HEK293 (cell line): ENCODE results near the gene CD151.

ENCODE experiments used
- CTCF ChIA-PET: fragments of 350-600 bp; formaldehyde crosslinking; extraction: SDS; loops from one replicate; lab custom pipeline; 2021; ENCODE audit warnings: antibody characterized with exemption; lab: Yijun Ruan, JAX
- POLR2A ChIA-PET: fragments of 300-600 bp; formaldehyde crosslinking; extraction: SDS; loops from one replicate; lab custom pipeline; 2020; ENCODE audit warnings: antibody characterized with exemption, inconsistent platforms; lab: Yijun Ruan, JAX
- H3K27ac ChIP-seq: fragments of 200-500 bp; sonication (Bioruptor generic); 2 replicates; pipeline ENCODE4 v1.5.1; 2014; ENCODE audit warnings: low read depth, low read length, control low read depth, inconsistent platforms; ENCODE audit errors: extremely low read depth
- H3K36me3 ChIP-seq, 2 experiments: fragments of 200-500 bp in 1 of 2; sonication (Bioruptor generic) in 1 of 2; 1 replicate in 1 of 2; 2 replicates in 1 of 2; pipeline ENCODE4 v1.5.1; 2014 to 2017; ENCODE audit warnings: inconsistent platforms in 2 of 2, low read length in 2 of 2; ENCODE audit not compliant: control insufficient read depth in 2 of 2, insufficient read depth in 1 of 2
- H3K4me1 ChIP-seq: fragments of 200-500 bp; sonication (Bioruptor generic); 2 replicates; pipeline ENCODE4 v1.5.1; 2014; ENCODE audit warnings: mild to moderate bottlenecking, low read length, inconsistent platforms; ENCODE audit not compliant: control insufficient read depth, insufficient read depth
- H3K4me3 ChIP-seq: 2 replicates; pipeline ENCODE4 v1.5.1; 2011; ENCODE audit warnings: low read depth, mild to moderate bottlenecking, control low read depth, low read length, moderate library complexity
- H3K9me3 ChIP-seq: fragments of 200-500 bp; sonication (Bioruptor generic); 2 replicates; pipeline ENCODE4 v1.5.1; 2014; ENCODE audit warnings: low read depth, low read length, inconsistent platforms; ENCODE audit not compliant: control insufficient read depth, insufficient read depth
- KLF17 ChIP-seq: fragments of 450-650 bp; formaldehyde crosslinking; IDR thresholded peaks from 2 replicates; pipeline ENCODE4 v1.5.1; 2016; ENCODE audit warnings: missing biosample characterization, missing genetic modification characterization
- KLF8 ChIP-seq: fragments of 450-650 bp; formaldehyde crosslinking; IDR thresholded peaks from 2 replicates; pipeline ENCODE4 v1.5.1; 2016; ENCODE audit warnings: missing biosample characterization, missing genetic modification characterization
- MYNN ChIP-seq: fragments of 450-650 bp; formaldehyde crosslinking; IDR thresholded peaks from 2 replicates; pipeline ENCODE4 v1.5.1; 2016; ENCODE audit warnings: missing biosample characterization, missing genetic modification characterization, borderline replicate concordance
- OVOL3 ChIP-seq: fragments of 450-650 bp; formaldehyde crosslinking; IDR thresholded peaks from 2 replicates; pipeline ENCODE4 v1.5.1; 2016; ENCODE audit warnings: missing biosample characterization, missing genetic modification characterization
- PRDM10 ChIP-seq: fragments of 450-650 bp; formaldehyde crosslinking; IDR thresholded peaks from 2 replicates; pipeline ENCODE4 v1.5.1; 2016; ENCODE audit warnings: missing biosample characterization, missing genetic modification characterization
- SCRT2 ChIP-seq: fragments of 450-650 bp; formaldehyde crosslinking; IDR thresholded peaks from 2 replicates; pipeline ENCODE4 v1.5.1; 2016; ENCODE audit warnings: missing biosample characterization, missing genetic modification characterization
- ZNF140 ChIP-seq: fragments of 450-650 bp; formaldehyde crosslinking; IDR thresholded peaks from 2 replicates; pipeline ENCODE4 v1.5.1; 2016; ENCODE audit warnings: missing biosample characterization, missing genetic modification characterization
- ZNF292 ChIP-seq: fragments of 450-650 bp; formaldehyde crosslinking; IDR thresholded peaks from 2 replicates; pipeline ENCODE4 v1.5.1; 2016; ENCODE audit warnings: low read depth, missing biosample characterization, missing genetic modification characterization, borderline replicate concordance
- ZNF449 ChIP-seq: fragments of 450-650 bp; formaldehyde crosslinking; IDR thresholded peaks from 2 replicates; pipeline ENCODE4 v1.5.1; 2017; ENCODE audit warnings: missing biosample characterization, mild to moderate bottlenecking, missing genetic modification characterization, moderate library complexity
- ZNF510 ChIP-seq: fragments of 450-650 bp; formaldehyde crosslinking; IDR thresholded peaks from 2 replicates; pipeline ENCODE4 v1.5.1; 2018; ENCODE audit warnings: mild to moderate bottlenecking, missing genetic modification characterization, missing biosample characterization; ENCODE audit not compliant: insufficient replicate concordance
- ZNF529 ChIP-seq: fragments of 450-650 bp; formaldehyde crosslinking; IDR thresholded peaks from 2 replicates; pipeline ENCODE4 v1.5.1; 2017; ENCODE audit warnings: missing genetic modification characterization, missing biosample characterization; ENCODE audit not compliant: insufficient replicate concordance
- ZNF623 ChIP-seq: fragments of 450-650 bp; formaldehyde crosslinking; IDR thresholded peaks from 2 replicates; pipeline ENCODE4 v1.5.1; 2016; ENCODE audit warnings: missing biosample characterization, missing genetic modification characterization
- ZNF639 ChIP-seq: fragments of 450-650 bp; formaldehyde crosslinking; IDR thresholded peaks from 2 replicates; pipeline ENCODE4 v1.5.1; 2016; ENCODE audit warnings: missing biosample characterization, missing genetic modification characterization
- ZNF658 ChIP-seq: fragments of 450-650 bp; formaldehyde crosslinking; IDR thresholded peaks from 2 replicates; pipeline ENCODE4; 2016; ENCODE audit warnings: missing biosample characterization, missing genetic modification characterization
- ZNF707 ChIP-seq: fragments of 450-650 bp; formaldehyde crosslinking; IDR thresholded peaks from 2 replicates; pipeline ENCODE4 v1.5.1; 2016; ENCODE audit warnings: missing biosample characterization, missing genetic modification characterization
- ZNF837 ChIP-seq: fragments of 450-650 bp; formaldehyde crosslinking; IDR thresholded peaks from 2 replicates; pipeline ENCODE4 v1.5.1; 2016; ENCODE audit warnings: missing biosample characterization, missing genetic modification characterization

The CD151 gene

GRCh38 chr11:838441-839279, 5.9 kb downstream of the CD151 start (continued):
- TF ChIP-seq SCRT2 (tag by site-specific recombination) (peak; percentile 92), ZNF529 (tag by site-specific recombination) (no peak)

GRCh38 chr11:839280-839623, 6.5 kb downstream of the CD151 start:
- CTCF ChIA-PET: interaction anchor here (0.7 kb wide), 2 partner anchors 9 to 35 kb away, joined by 3 read pairs; no protein-coding TSS in a partner anchor
- no peaks in the 10 kb centered on the region; the same call in 1 of the 2 replicates for H3K4me1 ChIP-seq
- peaks cover 0 to 63% of the 10 kb centered on the region in 2 experiments; a peak in 1 of 3 replicates for H3K36me3 ChIP-seq
- H3K4me3 ChIP-seq: no peak overlapping the region
- H3K9me3 ChIP-seq: no peaks in the 10 kb centered on the region
- no peak for TF ChIP-seq ZNF837 (tag by site-specific recombination)
- TF ChIP-seq ZNF449 (tag by site-specific recombination): no peak
- no peak for TF ChIP-seq ZNF707 (tag by site-specific recombination)
- TF ChIP-seq ZNF639 (tag by site-specific recombination): no peak
- no peak for TF ChIP-seq MYNN (tag by site-specific recombination)
- no peak for TF ChIP-seq ZNF658 (tag by site-specific recombination)
- no peak for TF ChIP-seq KLF8 (tag by site-specific recombination)
- no peak for TF ChIP-seq KLF17 (tag by site-specific recombination)
- no peak for TF ChIP-seq ZNF510
- no peak for TF ChIP-seq ZNF140 (tag by site-specific recombination)
- TF ChIP-seq ZNF292 (tag by site-specific recombination): no peak
- no peak for TF ChIP-seq PRDM10 (tag by site-specific recombination)
- no peak for TF ChIP-seq OVOL3 (tag by site-specific recombination)
- no peak for TF ChIP-seq ZNF623 (tag by site-specific recombination)
- H3K27ac ChIP-seq: no peak overlapping the region
- POLR2A ChIA-PET: interaction anchor here (6.9 to 15.0 kb wide), 2 partner anchors 8 to 23 kb away, joined by 70 to 202 read pairs; partner anchors contain the start of genes CD151, CRACR2B and PNPLA2
